Right lobe of liver (tissue), 6 donors: Measurements from ENCODE around the gene HSD17B12. TPM values are rescaled to one million over a fixed set of nuclear protein-coding genes. Genes with fewer than 3 reads are reported as not detected.

Experiments used
- ATAC-seq, 4 donors: fragments of 200-7000 bp; cut with Tn5 transposase; one replicate each; pipeline ENCODE4 v1.9.1; 2020; ENCODE audit warnings: mild to moderate bottlenecking in 4 of 4, moderate library complexity in 4 of 4
- DNase-seq, 3 donors: peaks; one replicate each; pipeline ENCODE4 v3.0.0-alpha.2; 2020
- H3K27ac ChIP-seq, 3 donors: fragments of 200-600 bp; one replicate each; pipeline ENCODE4 v1.8.0; 2022
- H3K27me3 ChIP-seq, 2 donors: fragments of 200-600 bp; one replicate each; pipeline ENCODE4 v1.8.0; 2022
- H3K36me3 ChIP-seq, 4 donors: fragments of 200-600 bp; sonication (generic) in 1 of 4; one replicate each; pipeline versions ENCODE4 v1.5.1 to v1.8.0; 2017 to 2022; ENCODE audit warnings: control low read depth in 1 of 4
- H3K4me1 ChIP-seq, 4 donors: fragments of 200-600 bp; sonication (generic) in 1 of 4; one replicate each; pipeline versions ENCODE4 v1.5.1 to v1.8.0; 2017 to 2022; ENCODE audit warnings: control low read depth in 1 of 4
- H3K4me3 ChIP-seq, 3 donors: fragments of 200-600 bp; one replicate each; pipeline ENCODE4 v1.8.0; 2022
- H3K9me3 ChIP-seq, 4 donors: fragments of 200-600 bp; sonication (generic) in 1 of 4; one replicate each; pipeline versions ENCODE4 v1.5.1 to v1.8.0; 2017 to 2022; ENCODE audit warnings: control low read depth in 1 of 4
- CTCF ChIP-seq, 4 donors: fragments of 200-600 bp in 3 of 4; fragments of 450-650 bp in 1 of 4; IDR thresholded peaks; one replicate each; pipeline versions ENCODE4 v1.5.1 to v1.8.0; 2016 to 2022; ENCODE audit warnings: antibody characterized with exemption in 4 of 4, mild to moderate bottlenecking in 2 of 4
- POLR2A ChIP-seq: fragments of 450-650 bp; IDR thresholded peaks from one replicate; pipeline ENCODE4 v1.6.1; 2017; ENCODE audit warnings: antibody characterized with exemption, mild to moderate bottlenecking
- whole genome bisulfite sequencing: methylation state at CpG from one replicate; pipeline ENCODE4 v1.1.6; 2018; ENCODE audit warnings: low coverage, low lambda C conversion rate; ENCODE audit not compliant: insufficient coverage; ENCODE audit errors: missing lambda C conversion rate; 5-methylcytosine and 5-hydroxymethylcytosine counted together
- intact Hi-C, 2 donors: fragments of 100-400 bp; cut with DNase I; formaldehyde crosslinking; loops; one replicate each; pipeline versions ENCODE4 v1.11.2 to v1.14.1; 2022
- total RNA-seq, 6 experiments: library from RNA; depleted of rRNA in 2 of 6; stranded (reverse); fragments of >200 nt in 2 of 6; fragmentation: NEBNext Ultra II Directional in 3 of 6; extraction: Animal tissue kit (Norgen Biotek cat#: 25700) in 3 of 6; gene quantifications; one replicate each; pipeline versions ENCODE4 v1.1.0 to v1.2.4, GENCODE V29; 2016 to 2023
- donor health status: DM: no; HTN: yes; CAD: no.
- donor health status: DM: no; HTN: no; CAD: no.
- donor health status: DM: no; HTN: no; CAD: no.
- donor health status: DM: no; HTN: yes; CAD: no.
- donor health status: DM: no; HTN: yes; CAD: no.

The HSD17B12 gene
- total RNA-seq, 6 experiments from 2014 or later, result 68.3 to 107 (median 93.2) TPM

- DNase-seq, result no peak
- H3K27ac ChIP-seq, result no peak overlapping the region
- H3K27me3 ChIP-seq, result peaks cover 0 to 3% of the 10 kb centered on the region in 2 donors
- no peaks in the 10 kb centered on the region for H3K4me1 ChIP-seq
- no peak for TF ChIP-seq POLR2A
- TF ChIP-seq CTCF (IDR thresholded peaks at IDR 0.05), result no peak
- no peaks in the 10 kb centered on the region for H3K36me3 ChIP-seq
- no peaks in the 10 kb centered on the region for H3K9me3 ChIP-seq
- intact Hi-C loops, result no loop called here
- no peak overlapping the region for H3K4me3 ChIP-seq
- ATAC-seq, result no peak
- WGBS, result 0% methylated on average over 1 of the region's 1 CpG
Observed at GRCh38 chr11:43874738-43875137, 194.2 kb downstream of the HSD17B12 start.

GRCh38 chr11:43879789-43880639, 199.5 kb downstream of the HSD17B12 start:
- Histone ChIP-seq H3K27ac (no peak overlapping the region), H3K4me1 (peaks cover 0 to 17% (median 3%) of the 10 kb centered on the region in 4 donors), H3K9me3 (no peaks in the 10 kb centered on the region), H3K36me3 (peaks cover 0 to 22% (median 3%) of the 10 kb centered on the region in 4 donors), H3K27me3 (peaks cover 0 to 3% of the 10 kb centered on the region in 2 donors), H3K4me3 (peak overlapping the region; percentile 88 to 94 (median 88))
- DNase-seq (no peak), ATAC-seq (no peak)
- WGBS, result 39% methylated on average over 11 of the region's 13 CpGs
- intact Hi-C loops, result no loop called here
- no peak for TF ChIP-seq CTCF (IDR thresholded peaks at IDR 0.05)
- TF ChIP-seq POLR2A, result no peak

- Histone ChIP-seq H3K4me3 (peak within 1 kb of the TSS; percentile 88 to 94 (median 88)), H3K4me1 (peaks cover 0 to 17% (median 3%) of the 10 kb centered on the region in 4 donors), H3K9me3 (no peaks in the 10 kb centered on the region), H3K36me3 (peaks cover 0 to 29% (median 3%) of the 10 kb centered on the region in 4 donors), H3K27me3 (peaks cover 0 to 3% of the 10 kb centered on the region in 2 donors), H3K27ac (peak within 1 kb of the TSS in 2 of 3 donors; percentile 31 to 61)
- TF ChIP-seq POLR2A, result peak; percentile 42
- peak in 3 of 4 donors; percentile 10 to 17 (median 13) for TF ChIP-seq CTCF (IDR thresholded peaks at IDR 0.05)
- 0% methylated on average over 23 of the region's 36 CpGs for WGBS
- ATAC-seq, result peak; percentile 100
- intact Hi-C loops, result no loop called here
- DNase-seq, result peak; percentile 90 to 93 (median 91)
Observed at GRCh38 chr11:43880640-43881159, 200.2 kb downstream of the HSD17B12 start, which contains the start of gene ALKBH3. Gene ALKBH3 (plus strand): TSS chr11:43880831. CDS start chr11:43882653, 1,822 bp downstream.

GRCh38 chr11:43892851-43893250, 212.3 kb downstream of the HSD17B12 start:
- no peak for ATAC-seq
- Histone ChIP-seq H3K9me3 (no peaks in the 10 kb centered on the region), H3K27me3 (no peaks in the 10 kb centered on the region), H3K4me3 (no peak overlapping the region), H3K36me3 (peaks cover 0 to 68% (median 16%) of the 10 kb centered on the region in 4 donors), H3K4me1 (peaks cover 0 to 7% (median 0%) of the 10 kb centered on the region in 4 donors), H3K27ac (no peak overlapping the region)
- TF ChIP-seq POLR2A, result no peak
- no peak for TF ChIP-seq CTCF (IDR thresholded peaks at IDR 0.05)
- intact Hi-C loops, result loop anchor here (5.0 to 10.0 kb wide), 2 partner anchors 142 to 144 kb away; no protein-coding TSS in a partner anchor
- WGBS, result 58% methylated on average over 3 of the region's 3 CpGs
- DNase-seq, result no peak
